ENCODE data around the gene KLHL22.

DNA sequence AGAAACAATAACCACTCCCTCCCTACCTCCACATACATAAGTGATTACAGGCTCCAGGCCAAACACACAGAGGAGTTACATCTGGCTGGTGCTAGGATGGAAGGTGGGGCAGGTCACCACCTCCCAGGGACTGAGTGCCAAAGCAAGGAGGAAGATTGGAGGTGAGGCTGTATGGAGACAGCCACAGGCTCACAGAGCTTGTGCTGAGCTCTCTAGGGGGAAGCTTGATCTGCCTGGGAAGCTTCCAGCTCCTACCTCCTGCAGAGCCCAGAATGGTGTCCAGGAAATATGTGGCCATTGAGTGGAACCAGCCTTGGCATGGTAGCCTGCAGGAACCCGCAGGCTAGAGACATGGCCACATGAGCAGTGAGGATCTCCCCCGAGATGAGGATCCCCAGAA lies 8.2 kb upstream of the KLHL22 start:
- TF ChIP-seq ZBTB21 (CRISPR knock-in tag; IDR thresholded peaks at IDR 0.05) (no peak), EHMT2 (IDR thresholded peaks at IDR 0.05; ENCODE audit: borderline replicate concordance, low read depth, low read length) (no peak), ZSCAN21 (CRISPR knock-in tag; IDR thresholded peaks at IDR 0.05; ENCODE audit: borderline replicate concordance) (no peak), SRF (IDR thresholded peaks at IDR 0.05; ENCODE audit: low read depth, low read length) (no peak), PCBP2 (optimal IDR thresholded peaks at IDR 0.05; ENCODE audit: low read depth, low read length, poor library complexity, severe bottlenecking) (no peak), FIP1L1 (IDR thresholded peaks at IDR 0.05; ENCODE audit: borderline replicate concordance, insufficient read depth, low read depth, low read length) (no peak)
- TF ChIP-seq, protein P1, sequence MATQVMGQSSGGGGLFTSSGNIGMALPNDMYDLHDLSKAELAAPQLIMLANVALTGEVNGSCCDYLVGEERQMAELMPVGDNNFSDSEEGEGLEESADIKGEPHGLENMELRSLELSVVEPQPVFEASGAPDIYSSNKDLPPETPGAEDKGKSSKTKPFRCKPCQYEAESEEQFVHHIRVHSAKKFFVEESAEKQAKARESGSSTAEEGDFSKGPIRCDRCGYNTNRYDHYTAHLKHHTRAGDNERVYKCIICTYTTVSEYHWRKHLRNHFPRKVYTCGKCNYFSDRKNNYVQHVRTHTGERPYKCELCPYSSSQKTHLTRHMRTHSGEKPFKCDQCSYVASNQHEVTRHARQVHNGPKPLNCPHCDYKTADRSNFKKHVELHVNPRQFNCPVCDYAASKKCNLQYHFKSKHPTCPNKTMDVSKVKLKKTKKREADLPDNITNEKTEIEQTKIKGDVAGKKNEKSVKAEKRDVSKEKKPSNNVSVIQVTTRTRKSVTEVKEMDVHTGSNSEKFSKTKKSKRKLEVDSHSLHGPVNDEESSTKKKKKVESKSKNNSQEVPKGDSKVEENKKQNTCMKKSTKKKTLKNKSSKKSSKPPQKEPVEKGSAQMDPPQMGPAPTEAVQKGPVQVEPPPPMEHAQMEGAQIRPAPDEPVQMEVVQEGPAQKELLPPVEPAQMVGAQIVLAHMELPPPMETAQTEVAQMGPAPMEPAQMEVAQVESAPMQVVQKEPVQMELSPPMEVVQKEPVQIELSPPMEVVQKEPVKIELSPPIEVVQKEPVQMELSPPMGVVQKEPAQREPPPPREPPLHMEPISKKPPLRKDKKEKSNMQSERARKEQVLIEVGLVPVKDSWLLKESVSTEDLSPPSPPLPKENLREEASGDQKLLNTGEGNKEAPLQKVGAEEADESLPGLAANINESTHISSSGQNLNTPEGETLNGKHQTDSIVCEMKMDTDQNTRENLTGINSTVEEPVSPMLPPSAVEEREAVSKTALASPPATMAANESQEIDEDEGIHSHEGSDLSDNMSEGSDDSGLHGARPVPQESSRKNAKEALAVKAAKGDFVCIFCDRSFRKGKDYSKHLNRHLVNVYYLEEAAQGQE (IDR thresholded peaks at IDR 0.05; ENCODE audit: borderline replicate concordance in 1 of 2, low read depth in 1 of 2, low read length in 2 of 2), result no peak
- TF ChIP-seq, protein P2, sequence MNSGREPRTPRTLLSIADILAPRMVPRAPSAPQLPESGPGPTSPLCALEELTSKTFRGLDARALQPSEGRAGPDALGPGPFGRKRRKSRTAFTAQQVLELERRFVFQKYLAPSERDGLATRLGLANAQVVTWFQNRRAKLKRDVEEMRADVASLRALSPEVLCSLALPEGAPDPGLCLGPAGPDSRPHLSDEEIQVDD (CRISPR knock-in tag; IDR thresholded peaks at IDR 0.05; ENCODE audit: borderline replicate concordance), result no peak
- TF ChIP-seq, protein P3, sequence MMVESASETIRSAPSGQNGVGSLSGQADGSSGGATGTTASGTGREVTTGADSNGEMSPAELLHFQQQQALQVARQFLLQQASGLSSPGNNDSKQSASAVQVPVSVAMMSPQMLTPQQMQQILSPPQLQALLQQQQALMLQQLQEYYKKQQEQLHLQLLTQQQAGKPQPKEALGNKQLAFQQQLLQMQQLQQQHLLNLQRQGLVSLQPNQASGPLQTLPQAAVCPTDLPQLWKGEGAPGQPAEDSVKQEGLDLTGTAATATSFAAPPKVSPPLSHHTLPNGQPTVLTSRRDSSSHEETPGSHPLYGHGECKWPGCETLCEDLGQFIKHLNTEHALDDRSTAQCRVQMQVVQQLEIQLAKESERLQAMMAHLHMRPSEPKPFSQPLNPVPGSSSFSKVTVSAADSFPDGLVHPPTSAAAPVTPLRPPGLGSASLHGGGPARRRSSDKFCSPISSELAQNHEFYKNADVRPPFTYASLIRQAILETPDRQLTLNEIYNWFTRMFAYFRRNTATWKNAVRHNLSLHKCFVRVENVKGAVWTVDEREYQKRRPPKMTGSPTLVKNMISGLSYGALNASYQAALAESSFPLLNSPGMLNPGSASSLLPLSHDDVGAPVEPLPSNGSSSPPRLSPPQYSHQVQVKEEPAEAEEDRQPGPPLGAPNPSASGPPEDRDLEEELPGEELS (CRISPR knock-in tag; IDR thresholded peaks at IDR 0.05), result no peak
- TF ChIP-seq, protein P4, sequence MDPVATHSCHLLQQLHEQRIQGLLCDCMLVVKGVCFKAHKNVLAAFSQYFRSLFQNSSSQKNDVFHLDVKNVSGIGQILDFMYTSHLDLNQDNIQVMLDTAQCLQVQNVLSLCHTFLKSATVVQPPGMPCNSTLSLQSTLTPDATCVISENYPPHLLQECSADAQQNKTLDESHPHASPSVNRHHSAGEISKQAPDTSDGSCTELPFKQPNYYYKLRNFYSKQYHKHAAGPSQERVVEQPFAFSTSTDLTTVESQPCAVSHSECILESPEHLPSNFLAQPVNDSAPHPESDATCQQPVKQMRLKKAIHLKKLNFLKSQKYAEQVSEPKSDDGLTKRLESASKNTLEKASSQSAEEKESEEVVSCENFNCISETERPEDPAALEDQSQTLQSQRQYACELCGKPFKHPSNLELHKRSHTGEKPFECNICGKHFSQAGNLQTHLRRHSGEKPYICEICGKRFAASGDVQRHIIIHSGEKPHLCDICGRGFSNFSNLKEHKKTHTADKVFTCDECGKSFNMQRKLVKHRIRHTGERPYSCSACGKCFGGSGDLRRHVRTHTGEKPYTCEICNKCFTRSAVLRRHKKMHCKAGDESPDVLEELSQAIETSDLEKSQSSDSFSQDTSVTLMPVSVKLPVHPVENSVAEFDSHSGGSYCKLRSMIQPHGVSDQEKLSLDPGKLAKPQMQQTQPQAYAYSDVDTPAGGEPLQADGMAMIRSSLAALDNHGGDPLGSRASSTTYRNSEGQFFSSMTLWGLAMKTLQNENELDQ (CRISPR knock-in tag; IDR thresholded peaks at IDR 0.05; ENCODE audit: borderline replicate concordance), result no peak
- TF ChIP-seq, protein P5, sequence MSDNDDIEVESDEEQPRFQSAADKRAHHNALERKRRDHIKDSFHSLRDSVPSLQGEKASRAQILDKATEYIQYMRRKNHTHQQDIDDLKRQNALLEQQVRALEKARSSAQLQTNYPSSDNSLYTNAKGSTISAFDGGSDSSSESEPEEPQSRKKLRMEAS (IDR thresholded peaks at IDR 0.05), result no peak

Measured in HepG2 (cell line).